Epithelial cell of umbilical artery (primary cell): Measurements from ENCODE around the gene RBP7. TPM values are rescaled to one million over a fixed set of nuclear protein-coding genes. Genes with fewer than 3 reads are reported as not detected.

Experiments
- total RNA-seq: library from RNA; depleted of rRNA; stranded (reverse); fragments of >200 nt; gene quantifications from 2 replicates; pipeline ENCODE4 v1.2.3, GENCODE V29; 2014

RBP7 gene
- not detected in 2 replicates for total RNA-seq

DNA sequence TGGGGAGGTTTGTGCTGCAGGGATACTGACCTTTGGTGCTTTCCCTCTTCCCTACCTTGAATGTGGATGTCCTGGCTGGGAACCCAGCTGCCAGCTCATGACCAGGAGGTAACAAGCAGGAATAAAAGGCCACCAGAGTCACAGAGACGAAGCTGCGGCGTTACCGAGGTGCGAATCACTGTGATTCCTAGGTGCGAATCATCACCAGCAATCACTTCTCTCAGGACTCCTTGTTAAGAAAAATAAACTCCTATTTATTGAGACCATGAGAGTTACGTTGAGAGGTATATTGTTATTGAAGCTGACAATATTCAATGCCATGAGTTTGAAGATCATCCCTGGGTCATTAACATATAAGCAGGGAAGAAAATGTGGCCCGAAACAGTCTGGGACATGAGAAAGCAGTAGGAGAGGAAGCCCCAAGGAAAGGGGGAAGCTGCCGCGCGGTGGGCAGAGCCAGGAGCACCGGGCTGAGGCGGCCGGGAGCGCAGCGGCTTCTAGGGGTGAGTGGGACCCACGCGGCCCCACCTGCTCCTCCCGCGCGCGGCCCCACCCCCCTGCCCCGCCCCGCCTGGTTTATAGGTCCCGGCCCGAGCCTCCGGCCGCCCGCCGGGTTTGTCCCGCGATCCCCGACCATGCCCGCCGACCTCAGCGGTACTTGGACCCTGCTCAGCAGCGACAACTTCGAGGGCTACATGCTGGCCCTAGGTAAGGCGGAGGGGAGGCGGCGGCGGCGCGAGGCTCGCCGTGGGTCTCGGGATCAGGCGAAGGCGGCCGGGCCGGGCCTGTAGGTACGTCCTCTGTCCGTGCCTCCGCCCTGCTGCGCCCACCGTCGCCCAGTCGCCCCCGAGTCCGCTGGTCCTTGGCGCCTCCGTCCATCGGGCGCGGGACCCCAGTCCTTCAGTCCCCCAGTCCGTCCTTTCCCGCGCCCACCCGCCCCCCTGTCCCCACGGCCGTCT is at the start of gene RBP7:
TSS of gene RBP7 (plus strand) at position 605 of the 959 bp plus-strand sequence. CDS start at position 636, 31 bp downstream.

DNA sequence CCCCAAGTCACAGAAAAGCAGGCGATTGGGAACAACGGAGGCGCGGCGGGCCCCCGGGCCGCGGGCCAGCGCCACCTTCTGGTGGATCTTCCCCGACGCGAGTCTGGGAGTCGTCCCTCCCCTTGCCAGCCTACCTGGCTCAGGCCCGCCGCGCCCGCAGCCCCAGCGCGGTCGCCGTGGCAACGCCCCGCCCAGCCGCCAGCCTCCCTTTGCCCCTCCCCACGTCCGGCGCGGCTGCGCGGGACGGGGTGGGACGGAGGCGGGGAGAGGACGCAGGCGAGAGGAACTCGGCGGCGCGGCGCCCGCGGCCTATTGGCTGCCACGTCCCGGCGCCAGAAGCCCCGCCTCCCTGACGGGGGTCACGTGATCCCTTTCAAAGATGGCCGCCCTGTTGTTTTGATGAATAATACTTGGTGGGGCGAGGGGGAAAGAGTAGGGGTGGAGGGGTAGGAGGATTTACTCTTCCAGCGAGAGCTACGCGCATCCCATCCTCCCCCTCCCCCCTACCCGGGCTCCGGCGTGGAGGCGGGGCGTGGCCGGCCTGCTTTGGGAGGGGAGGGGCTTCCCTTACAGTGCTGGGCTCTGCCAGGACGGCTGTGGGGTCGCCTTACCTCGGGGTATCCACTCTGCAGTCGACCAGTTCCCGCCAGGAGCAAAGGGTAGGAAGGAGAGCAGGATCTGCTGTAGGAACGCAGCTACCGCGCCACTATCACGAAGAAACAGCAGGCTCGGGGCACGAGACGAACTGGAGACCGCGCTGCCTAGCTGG is 35.7 kb downstream of the RBP7 start, which contains the start of gene UBE4B:
TSS of gene UBE4B (plus strand) at position 369 of the 769 bp plus-strand sequence. CDS start 713 bp downstream, outside the sequence.

Other genes starting within 250 kb of the RBP7 start
- gene CLSTN1, start 173.3 kb upstream of the RBP7 start, total RNA-seq = 59.4 and 66.1 TPM in 2 replicates
- gene CTNNBIP1, start 87.0 kb upstream of the RBP7 start, total RNA-seq = 32.7 and 52.9 TPM in 2 replicates
- 30.2 and 33.1 TPM in 2 replicates for gene LZIC, start 53.8 kb upstream of the RBP7 start, total RNA-seq
- gene NMNAT1, start 53.8 kb upstream of the RBP7 start, total RNA-seq = 12.6 and 12.7 TPM in 2 replicates
- 14.3 and 18.8 TPM in 2 replicates for gene UBE4B, start 35.7 kb downstream of the RBP7 start, total RNA-seq
- gene KIF1B, start 213.3 kb downstream of the RBP7 start, total RNA-seq = 24.4 and 33.3 TPM in 2 replicates